GM19193 (cell line): ENCODE measurements around the gene DIO1.

ENCODE experiments used
- POLR2A ChIP-seq: IDR thresholded peaks from 4 replicates; pipeline ENCODE4 v1.6.1; 2011; ENCODE audit not compliant: insufficient read depth, insufficient read length; ENCODE audit errors: extremely low read depth

The DIO1 gene

DNA sequence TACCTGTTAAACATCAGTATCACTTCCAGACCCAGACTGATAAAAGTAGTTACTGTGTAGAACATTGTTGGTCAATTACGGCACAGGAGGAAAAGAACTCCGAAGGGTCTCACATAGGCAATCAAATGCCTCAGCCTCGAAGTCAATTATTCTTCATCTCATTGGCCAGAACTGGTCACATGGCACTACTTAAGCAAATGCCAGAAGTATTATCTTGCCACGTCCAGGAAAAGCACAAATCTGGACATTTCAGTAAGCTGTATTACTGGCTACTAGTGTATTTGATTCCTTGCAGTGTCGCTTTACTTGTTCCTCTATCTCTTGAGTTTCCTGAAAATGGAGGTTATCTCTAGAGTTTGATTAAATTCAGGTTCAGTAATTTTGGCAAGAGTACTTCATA, 24.4 kb downstream of the DIO1 start:
- no peak for TF ChIP-seq POLR2A

DNA sequence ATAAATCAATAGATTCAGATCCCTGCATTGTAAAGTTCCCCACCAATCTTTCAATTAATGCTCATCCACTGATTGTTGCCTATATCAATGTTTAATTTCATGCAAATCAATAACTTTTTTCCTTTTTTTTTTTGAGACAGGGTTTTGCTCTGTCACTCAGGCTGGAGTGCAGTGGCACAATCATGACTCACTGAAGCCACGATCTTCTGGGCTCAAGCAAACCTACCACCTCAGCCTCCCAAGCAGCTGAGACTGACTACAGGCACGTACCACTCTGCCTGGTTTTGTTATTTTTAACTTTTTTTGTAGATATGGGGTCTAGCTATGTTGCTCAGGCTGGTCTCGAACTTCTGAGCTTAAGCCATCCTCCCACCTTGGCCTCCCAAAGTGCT, 25.7 kb downstream of the DIO1 start:
- TF ChIP-seq POLR2A: no peak

DNA sequence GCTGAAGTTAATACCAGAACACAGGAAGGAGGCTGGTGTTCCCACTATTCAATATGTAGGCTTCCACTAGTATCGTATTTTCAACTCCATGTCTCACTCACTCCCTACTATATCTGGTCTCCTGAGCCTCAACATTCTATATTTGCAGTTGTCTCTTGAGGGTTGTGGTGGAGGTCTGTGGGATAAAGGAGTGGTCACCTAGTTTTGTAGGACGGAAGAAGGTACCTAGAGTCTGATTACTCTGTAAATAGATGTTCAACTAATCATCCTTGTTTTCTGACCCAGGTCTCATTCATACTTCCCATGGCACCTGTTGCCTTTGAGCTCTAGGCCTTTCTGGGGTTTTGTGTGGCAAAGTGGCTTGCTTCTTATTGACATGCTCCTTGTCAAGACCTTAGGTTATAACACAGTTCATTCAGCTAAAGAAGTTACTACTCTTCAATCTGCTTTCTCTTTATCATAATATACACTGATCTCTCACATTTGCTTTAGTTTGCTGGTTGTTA, 33.4 kb downstream of the DIO1 start:
- TF ChIP-seq POLR2A: no peak

DNA sequence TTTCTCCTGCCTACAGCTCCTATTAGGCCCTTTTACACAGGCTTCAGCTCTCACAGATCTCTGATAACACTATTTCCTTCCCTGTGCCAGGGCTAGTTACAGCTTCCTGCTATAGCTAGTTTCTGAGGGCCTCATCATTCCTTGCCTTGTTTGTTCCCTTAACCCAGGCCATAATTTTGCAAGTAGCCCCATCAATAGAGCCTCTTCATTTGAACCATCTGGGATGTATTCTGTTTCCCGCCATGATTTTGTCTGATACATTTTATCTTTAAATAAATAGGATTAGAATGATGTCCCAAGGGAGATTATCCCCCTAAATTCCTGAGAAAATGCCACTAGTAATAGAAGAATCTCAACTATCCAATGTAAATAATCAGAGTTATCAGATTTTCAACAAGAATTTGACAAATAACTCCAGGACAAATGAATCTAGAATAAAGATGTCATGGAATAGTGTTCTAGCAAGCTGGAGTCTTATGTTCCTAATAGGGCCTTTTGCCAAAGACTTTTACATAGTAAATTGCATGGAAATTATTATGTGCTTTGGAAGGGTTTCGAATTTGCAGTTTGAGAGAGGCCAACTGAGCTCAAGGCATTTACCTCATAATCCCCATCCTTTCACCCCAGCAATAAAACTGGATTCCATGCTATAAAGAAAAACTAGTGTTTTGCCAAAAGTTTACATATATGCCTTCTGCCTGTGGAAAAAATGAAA, 35.4 kb downstream of the DIO1 start:
- no peak for TF ChIP-seq POLR2A

DNA sequence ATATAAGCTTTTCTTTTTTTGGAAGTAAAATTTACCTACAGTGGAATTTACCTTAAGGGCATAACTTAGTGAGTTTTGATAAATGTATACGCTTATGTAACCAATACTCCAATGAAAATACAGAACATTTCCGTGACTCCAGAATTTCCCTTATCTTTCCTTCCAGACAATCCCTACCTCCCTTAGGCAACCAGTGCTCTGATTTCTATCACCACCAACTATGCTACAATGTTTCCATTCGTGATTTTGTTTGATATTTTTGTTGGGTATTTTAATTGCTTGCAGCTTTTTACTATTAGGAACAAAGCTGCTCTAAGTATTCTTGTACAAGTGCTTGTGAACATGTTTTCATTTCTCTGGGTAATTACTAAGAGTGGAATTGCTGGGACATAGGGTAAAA, 36.9 kb downstream of the DIO1 start:
- TF ChIP-seq POLR2A: no peak

DNA sequence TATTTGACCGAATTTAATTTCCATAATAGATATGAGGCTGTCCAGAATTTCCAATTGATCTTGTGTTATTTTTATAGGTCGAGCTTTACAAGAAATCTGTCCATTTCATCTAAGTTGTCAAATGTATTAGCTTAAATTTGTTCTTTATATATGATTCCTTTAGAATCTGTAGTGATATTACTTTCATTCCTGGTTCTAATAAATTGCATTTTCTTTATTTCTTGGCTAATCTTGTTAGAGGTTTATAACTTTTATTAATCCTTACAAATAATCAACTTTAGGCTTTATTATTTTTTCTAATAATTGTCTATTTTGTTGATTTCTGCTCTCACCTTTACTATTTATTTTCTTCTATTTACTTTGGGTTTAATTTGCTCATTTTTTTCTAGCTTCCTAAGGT, 37.5 kb downstream of the DIO1 start:
- no peak for TF ChIP-seq POLR2A

DNA sequence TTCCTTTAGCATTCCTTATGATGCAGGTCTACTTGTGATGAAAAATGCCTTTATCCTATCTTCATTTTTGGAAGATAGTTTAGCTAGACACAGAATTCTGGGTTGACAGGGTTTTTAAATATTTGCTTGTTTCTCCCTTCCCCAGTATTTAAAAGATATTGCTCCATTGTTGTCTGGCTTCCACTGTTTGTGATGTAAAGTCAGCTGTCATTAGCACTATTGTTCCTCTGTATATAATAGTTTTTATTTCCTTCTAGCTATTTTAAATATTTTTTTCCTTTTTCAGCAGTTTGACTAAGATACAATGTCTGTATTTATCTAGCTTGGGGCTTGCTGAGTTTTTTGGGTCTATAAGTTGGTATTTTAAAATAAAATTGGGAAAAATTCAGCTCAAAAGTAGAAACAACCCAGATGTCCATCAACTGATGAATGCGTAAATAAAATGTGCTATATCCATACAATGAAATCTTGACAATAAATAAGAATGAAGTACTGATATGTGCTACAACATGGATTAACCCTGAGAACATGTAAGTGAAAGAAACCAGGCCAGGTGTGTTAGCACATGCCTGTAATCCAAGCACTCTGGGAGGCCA, 40.3 kb downstream of the DIO1 start:
- no peak for TF ChIP-seq POLR2A

DNA sequence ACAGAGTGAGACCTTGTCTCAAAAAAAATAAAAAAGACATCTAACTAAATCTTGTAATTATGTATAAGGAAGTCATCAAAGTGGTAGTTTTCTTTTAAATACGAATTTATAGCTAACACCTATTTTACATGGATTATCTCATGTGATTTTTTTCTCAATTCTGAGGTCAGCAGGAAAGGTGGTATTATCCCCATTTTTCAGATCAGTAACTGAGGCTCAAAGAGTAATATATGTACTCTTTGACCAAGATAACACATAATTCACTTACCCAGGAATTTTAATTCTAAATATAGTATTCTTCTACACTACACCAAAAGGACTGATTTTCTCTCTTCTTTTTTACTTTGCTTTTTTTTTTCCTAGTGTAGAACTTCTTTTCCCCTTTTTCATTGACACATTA, 42.4 kb downstream of the DIO1 start:
- TF ChIP-seq POLR2A: no peak

DNA sequence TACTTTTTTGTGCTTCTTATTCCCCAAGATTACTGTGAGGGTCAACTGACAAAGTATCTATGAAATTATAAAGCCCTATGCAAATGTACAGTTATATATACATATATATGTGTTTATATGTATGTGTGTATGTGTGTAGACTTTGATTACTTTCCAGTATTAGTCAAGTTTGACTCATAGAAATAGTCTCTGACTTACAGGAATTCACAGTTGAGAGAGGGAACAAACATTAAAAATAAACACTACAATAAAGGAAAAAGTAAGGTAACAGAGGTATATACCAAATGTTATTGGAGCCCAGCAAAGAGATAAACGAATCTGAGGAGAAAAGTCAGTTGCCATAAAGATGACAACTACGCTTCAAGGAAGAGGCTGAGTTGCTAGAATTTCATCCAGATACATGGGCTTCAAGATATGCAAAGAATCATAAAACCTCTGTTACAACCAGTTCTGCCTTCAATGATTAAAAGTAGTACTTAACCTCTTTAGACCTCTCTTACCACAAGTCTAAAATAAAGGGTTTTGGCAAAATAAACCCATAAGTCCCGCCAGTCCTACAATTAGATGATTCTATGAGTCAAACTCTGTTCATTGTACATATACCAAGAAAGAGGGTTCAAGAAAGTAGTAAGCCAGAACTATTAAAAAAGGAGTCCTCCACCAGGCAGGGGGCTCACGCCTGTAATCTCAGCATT, 44.3 kb downstream of the DIO1 start:
- no peak for TF ChIP-seq POLR2A

DNA sequence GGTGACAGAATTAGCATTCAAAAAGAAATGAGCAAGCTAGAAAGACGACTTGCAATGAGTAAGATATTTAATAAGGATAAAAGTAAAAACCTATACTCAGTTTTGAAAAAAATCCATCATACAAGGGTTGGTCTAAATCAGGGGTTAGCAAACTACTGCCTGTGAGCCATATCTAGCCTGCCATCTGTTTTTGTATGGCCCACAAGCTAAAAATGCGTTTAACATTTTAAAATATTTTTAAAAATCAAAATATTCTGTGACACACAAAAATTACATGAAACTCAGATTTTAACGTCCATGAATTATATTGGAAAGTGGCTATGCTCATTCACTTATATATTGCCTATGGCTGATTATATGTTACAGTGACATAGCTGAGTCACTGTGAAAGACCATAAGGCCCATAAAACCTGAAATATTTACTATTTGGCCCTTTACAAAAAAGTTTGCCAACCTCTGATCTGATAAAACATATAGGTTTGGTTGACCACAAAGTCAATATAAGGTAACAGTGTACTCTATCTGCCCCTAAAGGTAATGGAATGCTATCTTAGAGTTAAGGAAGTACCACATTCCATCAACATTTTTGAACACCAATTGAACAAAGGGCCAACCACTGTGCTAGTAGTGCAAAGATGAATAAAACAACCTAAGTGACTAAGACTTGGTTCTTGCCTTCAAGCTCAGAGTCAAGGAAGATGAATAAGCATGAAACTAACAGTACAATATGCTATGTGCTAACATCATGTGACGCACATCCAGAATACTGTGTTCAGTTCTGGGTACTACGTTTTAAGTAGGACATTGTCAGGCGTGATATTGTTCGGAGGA, 48.4 kb downstream of the DIO1 start:
- no peak for TF ChIP-seq POLR2A

DNA sequence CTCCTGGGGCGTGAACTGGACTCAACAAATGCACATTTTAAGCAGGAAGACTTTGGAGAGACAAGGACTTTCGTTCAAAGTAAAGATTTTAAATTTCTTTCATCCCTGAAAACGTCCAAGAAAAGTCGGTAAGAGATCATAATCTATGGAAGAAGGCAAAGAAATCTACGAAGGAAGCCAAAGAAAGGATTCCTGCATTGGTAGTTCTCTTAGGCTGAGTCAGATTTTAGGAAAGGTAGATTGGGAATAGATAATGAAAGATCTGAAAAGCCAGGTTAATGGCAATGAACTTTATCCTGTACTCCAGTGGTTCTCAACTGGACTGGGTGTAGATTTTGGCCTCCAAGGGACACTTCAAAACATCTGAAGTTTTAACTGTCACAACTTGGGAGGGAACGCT, 49.1 kb downstream of the DIO1 start:
- no peak for TF ChIP-seq POLR2A

DNA sequence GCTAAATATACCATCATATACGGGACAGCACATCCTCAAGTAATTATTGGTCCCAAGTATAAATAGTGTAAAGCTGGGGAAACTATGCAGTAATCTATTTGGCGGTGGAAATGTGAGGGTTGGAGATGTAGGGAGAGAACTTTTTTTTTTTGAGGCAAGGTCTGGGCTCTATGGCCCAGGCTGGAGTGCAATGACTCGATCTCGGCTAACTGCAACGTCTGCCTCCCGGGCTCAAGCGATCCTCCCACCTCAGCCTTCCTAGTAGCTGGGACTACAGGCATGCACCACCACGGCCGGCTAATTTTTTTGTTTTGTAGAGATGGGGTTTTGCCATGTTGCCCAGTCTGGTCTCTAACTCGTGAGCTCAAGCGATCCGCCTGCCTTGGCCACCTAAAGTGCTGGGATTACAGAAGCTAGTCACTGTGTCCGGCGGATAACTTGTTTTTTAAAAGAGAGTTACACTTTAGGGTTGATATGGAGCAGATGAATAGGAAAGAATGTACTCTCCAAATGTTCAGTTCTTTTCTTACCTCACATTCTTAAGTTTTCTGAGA, 49.6 kb downstream of the DIO1 start:
- no peak for TF ChIP-seq POLR2A

DNA sequence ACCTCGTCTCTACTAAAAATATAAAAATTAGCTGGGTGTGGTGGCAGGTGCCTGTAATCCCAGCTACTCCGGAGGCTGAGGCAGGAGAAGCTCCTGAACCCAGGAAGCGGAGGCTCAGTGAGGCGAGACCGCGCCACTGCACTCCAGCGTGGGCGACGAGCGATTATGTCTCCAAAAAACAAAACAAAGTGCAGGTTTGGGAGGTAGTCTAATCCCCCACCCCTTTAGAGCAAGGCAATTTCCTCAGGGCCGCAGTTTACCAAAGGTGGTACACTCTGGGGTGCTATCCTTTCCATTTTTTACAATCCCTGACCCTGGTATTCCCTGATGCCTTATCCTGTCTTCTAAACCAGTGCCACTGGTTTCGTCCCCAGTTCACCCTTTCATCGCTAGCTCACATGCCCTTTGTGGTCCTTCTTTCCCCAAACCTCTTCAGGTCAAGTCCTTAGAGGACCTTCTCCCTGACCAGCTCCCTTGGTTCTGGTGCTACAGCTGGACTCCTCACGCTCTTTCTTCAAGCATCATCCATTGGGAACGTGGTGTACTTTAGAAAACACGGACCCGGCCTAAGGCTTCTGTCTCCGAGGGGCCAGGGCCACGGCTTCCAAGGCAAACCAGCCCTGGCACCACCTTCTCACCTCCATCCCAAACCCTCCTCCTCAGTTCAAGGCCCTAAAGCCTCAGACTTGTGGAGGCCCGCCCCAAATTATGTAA, 50.6 kb downstream of the DIO1 start:
- TF ChIP-seq POLR2A: no peak

DNA sequence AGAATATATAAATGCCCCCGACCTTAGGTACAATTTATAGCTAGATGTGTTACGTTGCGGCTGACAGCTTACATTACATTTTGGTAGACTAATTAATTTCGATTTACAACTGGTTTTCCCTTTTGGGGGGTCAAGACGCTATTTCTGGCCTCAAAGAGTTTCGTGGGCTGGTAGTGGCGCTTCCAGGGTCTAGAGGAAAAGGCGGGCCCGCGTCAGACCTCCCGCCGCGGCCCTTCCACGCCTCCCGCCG, 51.1 kb downstream of the DIO1 start:
- no peak for TF ChIP-seq POLR2A
